Activated CD8-positive, alpha-beta memory T cell treated with anti-CD3 and anti-CD28 coated beads, Interleukin-2, amount 10 ng/mL, durations not matched to agents 7 days and 5 days (primary cell): ENCODE data around the gene PPP1R12B. TPM values are rescaled to one million over a fixed set of nuclear protein-coding genes. Genes with fewer than 3 reads are reported as not detected.
A peak's percentile ranks its signal among the peaks of the same experiment; 100 is the strongest.
"Not testable (repeated sequence)": the region's sequence is repeated elsewhere in the genome, so short reads cannot be mapped to it uniquely, and the experiment has no call there.

Experiments used
- ATAC-seq: fragments of 150-1000 bp; cut with Tn5 transposase; one replicate; pipeline ENCODE4 v1.10.0; 2021; ENCODE audit warnings: moderate library complexity
- CTCF ChIA-PET: fragments of 350-600 bp; sonication (Branson Sonifier 250); formaldehyde crosslinking; loops from one replicate; lab custom pipeline; 2021; ENCODE audit warnings: antibody characterized with exemption; lab: Charles Lee
- DNase-seq: peaks from one replicate; pipeline ENCODE4 v3.0.0-alpha.2; 2020
- H3K27ac Mint-ChIP-seq: one replicate; pipeline ENCODE4 v1.8.0; 2021; ENCODE audit warnings: mild to moderate bottlenecking, mixed read lengths
- H3K27me3 Mint-ChIP-seq: one replicate; pipeline ENCODE4 v1.8.0; 2021; ENCODE audit warnings: mixed read lengths
- H3K36me3 Mint-ChIP-seq: one replicate; pipeline ENCODE4 v1.8.0; 2021; ENCODE audit warnings: mild to moderate bottlenecking, mixed read lengths
- H3K4me1 Mint-ChIP-seq: one replicate; pipeline ENCODE4 v1.8.0; 2021; ENCODE audit warnings: mixed read lengths
- H3K4me3 Mint-ChIP-seq: one replicate; pipeline ENCODE4 v1.8.0; 2021; ENCODE audit warnings: mild to moderate bottlenecking, moderate library complexity, mixed read lengths
- H3K9me3 Mint-ChIP-seq: one replicate; pipeline ENCODE4 v1.8.0; 2022; ENCODE audit warnings: low read depth, mixed read lengths
- total RNA-seq, 2 experiments: library from RNA; stranded (reverse); gene quantifications; one replicate each; pipeline ENCODE4 v1.2.3, GENCODE V29; 2021

PPP1R12B gene
- total RNA-seq, 2 experiments from 2014 or later: 20.3 to 34.2 TPM

DNA sequence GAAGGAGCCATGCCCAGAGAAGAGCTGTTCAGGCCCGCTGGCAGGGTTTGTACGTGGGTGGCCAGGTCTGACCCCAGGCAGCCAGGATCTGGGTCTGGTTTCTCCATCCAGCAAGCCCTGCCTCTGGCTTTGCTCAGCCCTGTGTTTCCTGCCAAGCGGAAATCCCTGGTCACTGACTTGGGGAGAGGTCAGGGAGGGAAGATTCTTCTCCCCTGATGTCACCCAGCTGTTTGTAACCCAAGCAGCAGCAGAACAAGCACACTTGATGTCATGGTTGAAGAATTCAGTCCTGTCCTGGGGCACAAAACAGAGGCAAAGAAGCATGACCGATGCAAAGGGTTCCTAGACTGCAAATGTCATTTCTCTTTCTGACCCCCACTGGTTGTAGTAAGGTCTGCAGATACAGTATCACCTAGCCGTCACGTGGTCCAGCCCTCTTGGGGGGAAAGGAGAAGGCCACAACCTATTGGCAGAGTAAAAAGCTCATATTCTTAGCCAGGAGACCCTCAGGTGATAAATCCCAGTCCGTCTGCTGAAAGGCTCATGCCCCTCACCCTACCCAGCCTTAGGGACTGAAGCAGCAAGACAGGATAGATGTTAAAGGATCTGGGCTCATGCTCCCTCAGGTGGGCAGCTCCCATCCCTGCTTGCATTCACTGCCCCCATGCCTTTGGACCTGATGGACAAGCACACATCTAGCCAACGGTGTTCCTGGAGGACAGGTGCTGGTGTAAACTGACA lies 240.9 kb downstream of the PPP1R12B start:
- Mint-ChIP-seq H3K4me3 (no peak overlapping the region), H3K36me3 (no peaks in the 10 kb centered on the region), H3K27me3 (no peaks in the 10 kb centered on the region), H3K4me1 (peaks cover 20% of the 10 kb centered on the region), H3K9me3 (no peaks in the 10 kb centered on the region), H3K27ac (no peak overlapping the region)
- CTCF ChIA-PET: interaction anchor here (0.6 to 1.1 kb wide), 2 partner anchors 11 to 130 kb away, joined by 3 read pairs; no protein-coding TSS in a partner anchor
- no peak for DNase-seq
- no peak for ATAC-seq

DNA sequence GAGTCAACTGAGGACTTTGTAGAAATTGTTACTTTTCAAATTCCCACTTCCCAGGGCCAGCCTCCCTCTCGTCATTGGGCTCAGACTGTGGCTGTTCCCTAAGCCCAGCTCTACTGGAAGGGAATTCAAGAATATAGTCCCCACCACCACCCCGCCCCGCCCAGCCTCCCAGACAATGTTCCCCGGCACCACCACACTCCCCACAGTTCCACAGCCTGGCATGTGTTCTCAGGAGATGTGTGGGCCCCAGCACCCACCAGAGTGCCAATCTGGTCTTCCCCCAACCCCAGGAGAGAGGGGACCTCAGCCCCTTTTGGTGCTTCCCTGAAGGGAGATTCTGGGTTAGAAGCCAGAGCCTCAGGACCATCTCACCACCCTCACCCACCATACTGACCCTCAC lies 241.6 kb downstream of the PPP1R12B start:
- no peak for ATAC-seq
- no peak overlapping the region for H3K4me3 Mint-ChIP-seq
- CTCF ChIA-PET: interaction anchor here (1.1 kb wide), 1 partner anchor 10 kb away, joined by 3 read pairs; no protein-coding TSS in a partner anchor
- H3K9me3 Mint-ChIP-seq: no peaks in the 10 kb centered on the region
- peaks cover 20% of the 10 kb centered on the region for H3K4me1 Mint-ChIP-seq
- no peak for DNase-seq
- no peak overlapping the region for H3K27ac Mint-ChIP-seq
- no peaks in the 10 kb centered on the region for H3K27me3 Mint-ChIP-seq
- H3K36me3 Mint-ChIP-seq: no peaks in the 10 kb centered on the region

DNA sequence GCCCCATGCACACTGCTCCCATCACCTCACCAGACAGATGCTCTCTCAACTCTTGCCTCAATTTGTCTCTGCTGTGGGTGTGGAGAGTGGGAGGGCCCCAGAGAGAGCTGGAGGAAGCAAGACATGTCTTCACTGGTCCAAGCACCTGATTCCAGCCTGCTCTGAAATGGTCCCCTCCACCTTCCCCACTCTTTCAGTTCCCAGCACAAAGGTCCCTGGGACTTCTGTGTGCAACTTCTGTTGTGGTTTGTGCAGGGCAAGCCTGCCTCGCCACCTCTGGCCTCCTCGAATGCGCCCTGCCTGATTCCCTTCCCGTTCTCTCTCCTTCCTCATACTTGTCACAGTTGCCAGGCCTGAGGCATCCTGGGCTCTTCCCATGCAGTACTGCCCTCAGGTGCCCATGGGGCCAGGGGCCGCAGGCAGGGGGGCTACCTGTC lies 242.5 kb downstream of the PPP1R12B start:
- Mint-ChIP-seq H3K36me3 (no peaks in the 10 kb centered on the region), H3K4me3 (no peak overlapping the region), H3K9me3 (no peaks in the 10 kb centered on the region), H3K4me1 (peaks cover 17% of the 10 kb centered on the region), H3K27ac (no peak overlapping the region), H3K27me3 (no peaks in the 10 kb centered on the region)
- ATAC-seq (no peak), DNase-seq (no peak)
- CTCF ChIA-PET: no interaction called here

DNA sequence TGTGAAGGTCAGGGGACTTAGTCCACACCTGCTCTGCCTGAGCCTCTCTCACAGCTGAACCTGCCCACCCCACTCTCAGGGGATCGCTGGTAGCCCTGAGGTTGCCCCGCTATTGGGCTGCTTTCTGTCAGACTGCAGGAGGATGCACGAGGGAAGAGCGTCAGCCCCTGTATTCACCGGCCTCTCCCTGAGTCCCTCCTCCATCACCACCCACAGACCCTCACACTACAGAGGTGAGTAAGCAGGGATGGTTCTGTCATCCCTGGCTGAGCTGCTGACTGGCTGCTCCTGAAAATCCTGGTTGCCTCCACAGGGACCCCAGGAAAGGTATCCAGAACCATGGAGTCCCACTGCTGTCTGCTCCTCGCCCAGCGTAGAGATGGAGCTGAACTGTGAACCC lies 243.0 kb downstream of the PPP1R12B start:
- no peak for ATAC-seq
- peaks cover 12% of the 10 kb centered on the region for H3K4me1 Mint-ChIP-seq
- no peaks in the 10 kb centered on the region for H3K27me3 Mint-ChIP-seq
- no peaks in the 10 kb centered on the region for H3K36me3 Mint-ChIP-seq
- H3K4me3 Mint-ChIP-seq: no peak overlapping the region
- DNase-seq: no peak
- no peak overlapping the region for H3K27ac Mint-ChIP-seq
- no peaks in the 10 kb centered on the region for H3K9me3 Mint-ChIP-seq
- CTCF ChIA-PET: no interaction called here

DNA sequence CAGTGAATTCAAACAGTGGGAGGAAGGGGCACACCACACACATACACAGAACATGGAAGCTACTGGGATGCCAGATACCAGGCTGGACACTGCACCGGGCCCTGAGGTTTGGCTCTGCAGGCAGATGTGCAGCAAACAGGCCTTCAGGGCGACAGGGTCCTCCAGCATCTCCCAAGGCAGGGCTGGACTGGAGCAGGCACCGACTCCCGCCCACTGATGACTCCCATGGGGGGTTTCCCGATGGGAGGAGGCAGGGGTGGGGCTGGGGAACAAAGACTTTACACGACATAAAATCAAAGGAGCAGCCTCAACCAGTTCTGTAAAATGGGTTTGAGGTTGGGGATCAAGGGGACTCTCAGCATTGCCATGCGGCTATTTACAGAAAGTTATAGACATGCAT lies 243.6 kb downstream of the PPP1R12B start:
- H3K36me3 Mint-ChIP-seq: no peaks in the 10 kb centered on the region
- H3K9me3 Mint-ChIP-seq: no peaks in the 10 kb centered on the region
- no peaks in the 10 kb centered on the region for H3K27me3 Mint-ChIP-seq
- DNase-seq (no peak), ATAC-seq (no peak)
- H3K4me1 Mint-ChIP-seq: peaks cover 9% of the 10 kb centered on the region
- H3K27ac Mint-ChIP-seq: no peak overlapping the region
- CTCF ChIA-PET: no interaction called here
- H3K4me3 Mint-ChIP-seq: no peak overlapping the region

DNA sequence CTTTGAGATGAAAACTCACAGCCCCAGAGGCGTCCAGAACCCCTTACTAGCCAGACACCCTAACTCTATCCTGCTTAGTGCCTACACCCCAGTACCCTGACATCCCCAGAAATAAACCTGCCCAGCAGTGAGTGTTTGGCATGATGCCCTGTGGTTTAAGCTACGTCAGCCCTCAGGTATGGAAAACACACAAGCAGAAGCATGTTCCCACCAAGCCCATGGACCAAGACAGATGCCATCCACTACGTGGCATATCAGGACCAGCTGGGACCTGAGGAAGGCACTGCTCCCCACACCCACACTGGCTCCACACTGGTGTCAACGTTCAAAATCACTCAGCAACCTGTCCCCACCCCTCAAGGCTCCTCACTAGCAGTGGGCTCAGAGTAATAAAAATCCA lies 245.3 kb downstream of the PPP1R12B start:
- H3K9me3 Mint-ChIP-seq: no peaks in the 10 kb centered on the region
- H3K27me3 Mint-ChIP-seq: no peaks in the 10 kb centered on the region
- no peak for DNase-seq
- no peak for ATAC-seq
- CTCF ChIA-PET: no interaction called here
- H3K36me3 Mint-ChIP-seq: no peaks in the 10 kb centered on the region
- H3K4me3 Mint-ChIP-seq: no peak overlapping the region
- no peaks in the 10 kb centered on the region for H3K4me1 Mint-ChIP-seq
- no peak overlapping the region for H3K27ac Mint-ChIP-seq

DNA sequence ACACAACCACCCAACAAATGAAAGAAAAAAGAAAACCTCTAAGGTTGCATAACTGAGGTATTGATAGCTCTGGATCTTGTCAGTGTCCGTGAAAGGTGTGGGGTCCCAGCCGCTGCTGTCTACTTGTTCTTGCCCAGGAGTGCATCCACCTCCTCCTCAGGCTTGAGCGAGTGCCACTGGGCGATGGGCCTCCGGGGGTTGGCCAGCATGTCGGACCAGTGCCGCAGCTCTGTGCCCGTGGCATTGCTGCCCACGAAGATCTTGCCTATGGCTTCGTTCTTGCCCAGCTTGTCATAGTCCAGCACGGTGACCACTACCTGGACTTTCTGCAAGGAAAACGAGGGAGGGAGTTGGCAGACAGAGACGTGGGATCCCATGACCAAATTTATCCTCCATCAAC lies 248.1 kb downstream of the PPP1R12B start:
- Mint-ChIP-seq H3K27me3 (no peaks in the 10 kb centered on the region), H3K4me3 (no peak overlapping the region), H3K4me1 (no peaks in the 10 kb centered on the region), H3K9me3 (no peaks in the 10 kb centered on the region), H3K36me3 (no peaks in the 10 kb centered on the region), H3K27ac (no peak overlapping the region)
- ATAC-seq: no peak
- no peak for DNase-seq
- CTCF ChIA-PET: no interaction called here

DNA sequence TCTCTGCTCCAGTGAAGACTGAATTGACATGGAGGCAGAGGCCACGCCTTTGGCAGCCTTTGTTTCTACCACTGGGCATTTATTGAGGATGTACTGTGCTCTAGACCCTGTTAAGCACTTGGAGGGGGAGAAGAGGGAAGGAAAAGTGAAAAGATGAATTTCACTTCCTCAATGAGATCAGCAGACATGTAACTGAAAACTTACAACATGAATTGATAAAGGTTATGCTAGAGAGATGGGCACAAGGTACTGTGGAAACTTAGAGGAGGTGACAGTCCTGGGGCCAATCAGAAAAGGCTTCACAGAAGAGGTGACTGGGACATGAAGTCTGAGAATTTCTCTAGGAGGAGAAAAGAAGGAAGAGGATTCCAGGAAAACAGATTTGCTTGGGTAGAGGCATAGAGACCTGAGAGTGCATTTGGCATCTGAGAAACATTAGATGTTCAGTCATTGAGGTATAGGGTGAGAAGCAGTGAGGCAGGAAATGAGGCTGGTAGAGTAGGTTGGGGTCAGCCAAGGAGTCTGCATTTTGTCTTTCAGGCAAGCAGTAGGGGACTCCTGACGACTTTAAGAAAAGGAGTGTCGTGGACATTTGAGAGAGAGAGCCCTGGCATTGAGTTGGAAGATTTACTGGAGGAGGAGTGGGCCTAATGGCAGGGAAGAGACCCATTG lies 248.7 kb downstream of the PPP1R12B start:
- no peaks in the 10 kb centered on the region for H3K36me3 Mint-ChIP-seq
- no peak for DNase-seq
- no peak overlapping the region for H3K27ac Mint-ChIP-seq

DNA sequence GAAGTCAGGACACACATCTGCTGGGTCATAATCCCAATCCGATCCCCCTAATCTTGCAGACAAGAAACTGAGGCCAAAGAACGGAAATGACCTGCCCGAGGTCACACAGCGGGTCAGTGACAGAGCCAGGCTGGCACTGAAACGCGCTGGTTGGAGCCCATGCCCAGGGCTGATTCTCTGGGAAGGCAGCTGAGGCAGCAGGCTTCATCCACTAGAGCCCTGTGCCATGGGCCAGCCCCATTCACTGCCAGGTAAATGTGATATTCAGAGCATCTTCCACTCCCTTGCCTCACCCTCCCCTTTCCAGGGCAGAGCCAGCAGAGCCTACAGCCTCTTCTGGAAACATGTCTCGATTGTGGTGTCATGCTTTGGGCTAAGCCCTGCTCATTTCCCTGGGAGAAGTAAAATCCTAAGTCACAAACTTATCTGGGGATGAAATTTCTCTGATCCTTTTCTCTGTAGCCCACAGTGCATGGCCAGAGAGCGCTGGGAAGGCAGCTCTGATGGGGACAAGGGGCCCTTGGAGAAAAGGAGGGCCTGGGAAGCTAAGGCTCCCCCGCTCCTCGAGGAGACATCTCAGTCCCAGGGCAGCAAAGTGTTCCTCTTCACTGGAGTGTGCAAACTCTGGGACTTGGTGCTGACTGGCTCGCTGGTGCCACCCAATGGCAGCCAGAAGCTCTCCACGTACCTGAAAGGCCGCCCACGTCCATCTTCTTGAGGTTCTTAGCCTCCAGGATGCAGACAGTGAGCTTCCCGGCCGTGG lies 251.4 kb downstream of the PPP1R12B start:
- peak; percentile 60 for ATAC-seq

More for the DNA sequence above, 248.7 kb downstream of the PPP1R12B start:
- CTCF ChIA-PET: no interaction called here
- no peak for ATAC-seq
- H3K27me3 Mint-ChIP-seq: no peaks in the 10 kb centered on the region
- no peak overlapping the region for H3K4me3 Mint-ChIP-seq
- H3K4me1 Mint-ChIP-seq: no peaks in the 10 kb centered on the region
- H3K9me3 Mint-ChIP-seq: no peaks in the 10 kb centered on the region

DNA sequence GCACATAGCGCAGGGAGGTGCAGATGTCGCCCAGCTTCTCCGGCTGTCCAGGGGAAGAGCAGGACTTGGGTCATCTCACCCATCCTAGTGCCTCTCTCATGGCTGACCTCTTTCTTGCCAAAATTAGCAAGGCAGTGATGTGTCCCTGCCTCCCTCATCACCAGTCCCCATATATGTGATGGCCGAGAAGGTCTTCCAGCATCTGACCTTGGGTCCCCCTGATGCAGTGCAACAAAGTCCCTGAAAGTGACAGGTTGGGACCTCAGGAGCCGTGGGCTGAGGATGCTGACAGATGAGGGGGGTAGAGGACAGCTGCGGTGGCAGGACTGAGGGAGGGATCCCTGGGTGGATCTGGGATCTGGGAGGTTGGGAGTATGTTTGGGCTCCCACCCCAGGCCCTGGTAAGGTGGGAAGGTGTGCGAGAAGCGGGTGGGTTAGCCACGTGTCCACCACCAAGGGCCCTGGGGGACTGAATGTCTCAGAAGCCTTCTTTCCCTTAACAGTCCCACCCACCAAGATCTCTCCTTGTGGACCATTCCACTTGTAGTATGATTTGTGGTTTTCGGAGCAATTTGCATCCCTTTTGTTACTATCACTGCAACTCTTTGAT lies 252.0 kb downstream of the PPP1R12B start:
- no peaks in the 10 kb centered on the region for H3K36me3 Mint-ChIP-seq
- H3K4me3 Mint-ChIP-seq: no peak overlapping the region
- H3K4me1 Mint-ChIP-seq: no peaks in the 10 kb centered on the region
- CTCF ChIA-PET: interaction anchor here (0.6 to 1.5 kb wide), 7 partner anchors 11 to 136 kb away, joined by 3 to 4 read pairs (median 3); no protein-coding TSS in a partner anchor
- DNase-seq (no peak), ATAC-seq (no peak)
- H3K27me3 Mint-ChIP-seq: no peaks in the 10 kb centered on the region
- no peak overlapping the region for H3K27ac Mint-ChIP-seq
- H3K9me3 Mint-ChIP-seq: no peaks in the 10 kb centered on the region

More for the DNA sequence above, 251.4 kb downstream of the PPP1R12B start:
- Mint-ChIP-seq H3K36me3 (no peaks in the 10 kb centered on the region), H3K27me3 (no peaks in the 10 kb centered on the region), H3K27ac (no peak overlapping the region), H3K9me3 (no peaks in the 10 kb centered on the region), H3K4me3 (no peak overlapping the region), H3K4me1 (no peaks in the 10 kb centered on the region)
- DNase-seq: peak; percentile 51
- CTCF ChIA-PET: interaction anchor here (0.6 to 1.5 kb wide), 7 partner anchors 10 to 136 kb away, joined by 3 to 4 read pairs (median 3); no protein-coding TSS in a partner anchor

DNA sequence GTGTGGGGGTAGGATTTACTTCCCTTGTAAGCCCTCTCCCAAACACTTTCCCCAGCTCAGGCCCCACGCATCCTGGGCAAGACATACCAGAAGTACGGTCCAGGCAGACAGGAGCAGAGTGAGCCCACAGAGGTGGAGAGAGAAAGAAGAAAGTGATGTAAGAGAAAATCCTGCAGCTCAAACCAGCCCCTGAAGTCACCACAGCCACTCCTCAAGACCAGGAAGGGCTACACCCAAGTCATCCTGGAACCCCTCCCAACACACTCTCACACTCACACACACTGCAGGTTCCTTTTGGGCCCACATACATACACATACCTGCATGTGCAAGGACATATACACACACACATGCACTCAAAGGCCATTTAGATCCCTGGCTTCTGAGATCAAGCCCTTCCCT lies 254.9 kb downstream of the PPP1R12B start:
- no peak for DNase-seq
- Mint-ChIP-seq H3K27me3 (no peaks in the 10 kb centered on the region), H3K4me1 (no peaks in the 10 kb centered on the region), H3K9me3 (no peaks in the 10 kb centered on the region), H3K4me3 (no peak overlapping the region), H3K27ac (no peak overlapping the region), H3K36me3 (no peaks in the 10 kb centered on the region)
- ATAC-seq: no peak
- CTCF ChIA-PET: interaction anchor here (1.1 kb wide), 1 partner anchor 22 kb away, joined by 3 read pairs; no protein-coding TSS in a partner anchor

DNA sequence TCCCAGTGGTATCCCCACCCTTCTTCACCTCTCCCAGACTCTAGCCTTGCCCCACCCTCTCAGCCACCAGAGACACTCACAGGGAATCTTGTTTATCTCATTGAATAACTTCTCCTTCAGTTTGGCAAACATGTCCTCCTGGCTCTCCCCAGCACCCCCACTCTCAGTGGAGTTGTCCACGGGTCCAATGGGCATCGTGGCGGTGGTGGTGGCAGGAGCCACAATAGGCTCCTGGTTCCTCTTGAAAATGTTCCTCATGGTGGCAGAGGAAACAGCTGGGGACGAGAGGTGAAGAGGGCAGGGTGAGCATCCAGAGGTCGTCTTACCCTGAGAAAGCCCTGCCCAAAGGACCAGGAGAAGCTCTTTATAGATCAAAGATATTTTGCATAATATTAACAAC lies 257.0 kb downstream of the PPP1R12B start:
- no peak for DNase-seq

DNA sequence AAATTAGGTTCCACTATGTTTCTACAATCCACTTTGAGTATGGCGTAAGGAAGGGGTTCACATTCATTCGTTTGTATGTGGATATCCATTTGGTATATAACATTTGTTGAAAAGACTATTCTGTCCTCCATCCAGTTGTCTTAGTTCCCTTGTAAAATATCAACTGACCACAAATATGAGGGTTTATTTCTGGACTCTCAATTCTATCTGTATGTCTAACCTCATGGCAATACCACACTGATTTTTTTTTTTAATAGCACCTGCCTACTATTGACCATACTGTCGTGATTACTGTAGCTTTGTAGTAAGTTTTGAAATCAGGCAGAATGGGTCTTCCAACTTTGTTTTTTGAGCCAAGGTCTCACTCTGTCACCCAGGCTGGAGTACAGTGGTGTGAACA lies 263.5 kb downstream of the PPP1R12B start:
- peaks cover 27% of the 10 kb centered on the region for H3K4me1 Mint-ChIP-seq
- not testable (repeated sequence) for H3K27ac Mint-ChIP-seq, H3K4me3 Mint-ChIP-seq, H3K36me3 Mint-ChIP-seq, H3K27me3 Mint-ChIP-seq, ATAC-seq, DNase-seq, H3K9me3 Mint-ChIP-seq
- CTCF ChIA-PET: interaction anchor here (1.1 kb wide), 1 partner anchor 12 kb away, joined by 4 read pairs; no protein-coding TSS in a partner anchor

More for the DNA sequence above, 257.0 kb downstream of the PPP1R12B start:
- Mint-ChIP-seq H3K4me1 (no peaks in the 10 kb centered on the region), H3K27ac (no peak overlapping the region), H3K27me3 (no peaks in the 10 kb centered on the region), H3K9me3 (no peaks in the 10 kb centered on the region), H3K4me3 (no peak overlapping the region), H3K36me3 (no peaks in the 10 kb centered on the region)
- CTCF ChIA-PET: no interaction called here
- ATAC-seq: no peak
